ENCODE data around the gene LRRC61. TPM values are rescaled to one million over a fixed set of nuclear protein-coding genes. Genes with fewer than 3 reads are reported as not detected.

Gene LRRC61
- total and polyA plus RNA-seq, 2 of the 13 experiments (the other 11 are each of a cell fraction or from before 2014, with no cell fraction given), result 33.0 to 34.8 TPM

GRCh38 chr7:150368884-150369747 is 46.0 kb downstream of the LRRC61 start (continued):
- TF ChIP-seq SMAD9 (CRISPR knock-in tag; IDR thresholded peaks at IDR 0.05), result no peak
- TF ChIP-seq PRDM15 (CRISPR knock-in tag; IDR thresholded peaks at IDR 0.05), result 0 out of 2 replicates have a peak, but pooled peaks have one; percentile 9
- no peak; the same call in 1 of the 2 replicates for TF ChIP-seq MAX (IDR thresholded peaks at IDR 0.05)
- peak; percentile 20; the same call in 1 of the 2 replicates for TF ChIP-seq ZNF737 (CRISPR knock-in tag; IDR thresholded peaks at IDR 0.05; ENCODE audit: borderline replicate concordance)
- no peak for TF ChIP-seq ZNF318 (CRISPR knock-in tag; IDR thresholded peaks at IDR 0.05)
- TF ChIP-seq ZNF326 (CRISPR knock-in tag; IDR thresholded peaks at IDR 0.05; ENCODE audit: borderline replicate concordance), result no peak
- peak; percentile 24; the same call in 1 of the 2 replicates for TF ChIP-seq POLR2AphosphoS5 (IDR thresholded peaks at IDR 0.05; ENCODE audit: low read depth, low read length)
- TF ChIP-seq ZSCAN9 (CRISPR knock-in tag; IDR thresholded peaks at IDR 0.05; ENCODE audit: borderline replicate concordance), result no peak
- no peak for TF ChIP-seq ZNF615 (CRISPR knock-in tag; IDR thresholded peaks at IDR 0.05; ENCODE audit: borderline replicate concordance)
- TF ChIP-seq FOXC1 (CRISPR knock-in tag; IDR thresholded peaks at IDR 0.05; ENCODE audit: borderline replicate concordance), result no peak
- no peak for TF ChIP-seq FOXA1 (IDR thresholded peaks at IDR 0.05)
- TF ChIP-seq FOXA1 (CRISPR knock-in tag; IDR thresholded peaks at IDR 0.05), result no peak
- TF ChIP-seq NFYC (CRISPR knock-in tag; IDR thresholded peaks at IDR 0.05), result no peak
- peak; percentile 87 for TF ChIP-seq ZNF605 (CRISPR knock-in tag; IDR thresholded peaks at IDR 0.05)
- TF ChIP-seq TEAD3 (CRISPR knock-in tag; optimal IDR thresholded peaks at IDR 0.05; ENCODE audit: borderline replicate concordance), result peak; percentile 94

All from HepG2 (cell line).